Gastrocnemius medialis (tissue), 4 donors: ENCODE data around the gene SLC6A6. TPM values are rescaled to one million over a fixed set of nuclear protein-coding genes. Genes with fewer than 3 reads are reported as not detected.

Experiments
- ATAC-seq, 2 donors: fragments of 150-250 bp; one replicate each; pipeline ENCODE4 v1.9.1; 2016
- DNase-seq, 2 donors: peaks; one replicate each; pipeline ENCODE4 v3.0.0-alpha.2; 2019
- H3K27ac ChIP-seq, 4 donors: fragments of 200-600 bp; sonication (generic); 1 replicate in 1 of 4; 2 replicates in 3 of 4; pipeline ENCODE4 v1.5.1; 2016 to 2018; ENCODE audit warnings: mild to moderate bottlenecking in 2 of 4, moderate library complexity in 1 of 4
- H3K27me3 ChIP-seq, 3 donors: fragments of 200-600 bp; sonication (generic) in 2 of 3; 1 replicate in 1 of 3; 2 replicates in 2 of 3; pipeline versions ENCODE4 v1.5.1 to v1.6.0; 2016 to 2019; ENCODE audit warnings: mild to moderate bottlenecking in 1 of 3, moderate library complexity in 1 of 3
- H3K36me3 ChIP-seq, 2 donors: fragments of 200-600 bp; sonication (generic) in 1 of 2; one replicate each; pipeline ENCODE4 v1.5.1; 2017 to 2018
- H3K4me1 ChIP-seq, 2 donors: fragments of 200-600 bp; sonication (generic) in 1 of 2; one replicate each; pipeline ENCODE4 v1.5.1; 2016 to 2017; ENCODE audit warnings: mild to moderate bottlenecking in 2 of 2
- H3K4me3 ChIP-seq, 4 donors: fragments of 200-600 bp; sonication (generic) in 3 of 4; 1 replicate in 1 of 4; 2 replicates in 3 of 4; pipeline ENCODE4 v1.5.1; 2016 to 2019; ENCODE audit warnings: mild to moderate bottlenecking in 2 of 4
- H3K9me3 ChIP-seq, 3 donors: fragments of 200-600 bp; sonication (generic) in 2 of 3; 1 replicate in 1 of 3; 2 replicates in 2 of 3; pipeline ENCODE4 v1.5.1; 2016 to 2019
- POLR2A ChIP-seq, 2 donors: fragments of 450-650 bp; IDR thresholded peaks; one replicate each; pipeline ENCODE4 v1.6.1; 2017; ENCODE audit warnings: antibody characterized with exemption in 2 of 2, mild to moderate bottlenecking in 2 of 2, moderate library complexity in 2 of 2
- in situ Hi-C, 4 donors: fragments of 200-750 bp; cut with MboI; loops; one replicate each; pipeline versions ENCODE4 v1.15.0 to v1.8.0; 2017; ENCODE audit warnings: low sequenced_read_pairs in 4 of 4
- intact Hi-C: fragments of 100-400 bp; cut with DNase I; formaldehyde crosslinking; loops from one replicate; pipeline ENCODE4 v1.15.1; 2023; ENCODE audit warnings: low total_unique reads
- total RNA-seq, 4 donors: library from RNA; depleted of rRNA; stranded (reverse); fragments of >200 nt; gene quantifications; one replicate each; pipeline versions ENCODE4 v1.1.0 to v1.2.3, GENCODE V29; 2016
- TF ChIP-seq, protein P1 (sequence below), 5 experiments: fragments of 450-650 bp in 3 of 5; fragments of 200-600 bp in 2 of 5; sonication (generic) in 2 of 5; IDR thresholded peaks in 4 of 5; conservative IDR thresholded peaks in 1 of 5; 1 replicate in 4 of 5; 2 replicates in 1 of 5; pipeline ENCODE4 v1.5.1; 2016 to 2019; ENCODE audit warnings: antibody characterized with exemption in 5 of 5, mild to moderate bottlenecking in 3 of 5, moderate library complexity in 3 of 5

The SLC6A6 gene
- total RNA-seq, 4 donors from 2014 or later, result 42.1 to 119 (median 88.7) TPM

DNA sequence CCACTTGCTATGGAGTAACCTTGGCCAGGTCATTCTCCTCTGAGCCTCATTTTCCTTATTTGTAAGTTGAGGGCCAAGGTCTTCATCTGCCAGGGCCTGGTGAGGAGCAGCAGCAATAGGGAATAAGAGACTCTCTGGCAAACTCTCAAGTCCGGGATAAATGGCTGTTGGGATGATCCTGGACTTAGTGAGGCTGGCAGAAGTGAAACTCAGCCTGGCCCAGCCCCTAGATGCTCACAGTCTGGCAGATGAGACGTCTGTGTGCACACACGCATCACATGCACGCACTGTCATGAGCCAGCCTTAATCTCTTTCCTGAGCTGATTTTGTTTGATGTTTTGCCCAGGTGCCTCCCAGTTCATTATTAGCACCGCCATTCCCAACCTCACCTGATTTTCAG lies 26.8 kb downstream of the SLC6A6 start:
- H3K9me3 ChIP-seq, result no peaks in the 10 kb centered on the region
- DNase-seq, result peak; percentile 58 to 85
- H3K27me3 ChIP-seq, result no peaks in the 10 kb centered on the region
- peak; percentile 9 to 14 for ATAC-seq
- TF ChIP-seq POLR2A (IDR thresholded peaks at IDR 0.05), result no peak
- TF ChIP-seq, protein P1, sequence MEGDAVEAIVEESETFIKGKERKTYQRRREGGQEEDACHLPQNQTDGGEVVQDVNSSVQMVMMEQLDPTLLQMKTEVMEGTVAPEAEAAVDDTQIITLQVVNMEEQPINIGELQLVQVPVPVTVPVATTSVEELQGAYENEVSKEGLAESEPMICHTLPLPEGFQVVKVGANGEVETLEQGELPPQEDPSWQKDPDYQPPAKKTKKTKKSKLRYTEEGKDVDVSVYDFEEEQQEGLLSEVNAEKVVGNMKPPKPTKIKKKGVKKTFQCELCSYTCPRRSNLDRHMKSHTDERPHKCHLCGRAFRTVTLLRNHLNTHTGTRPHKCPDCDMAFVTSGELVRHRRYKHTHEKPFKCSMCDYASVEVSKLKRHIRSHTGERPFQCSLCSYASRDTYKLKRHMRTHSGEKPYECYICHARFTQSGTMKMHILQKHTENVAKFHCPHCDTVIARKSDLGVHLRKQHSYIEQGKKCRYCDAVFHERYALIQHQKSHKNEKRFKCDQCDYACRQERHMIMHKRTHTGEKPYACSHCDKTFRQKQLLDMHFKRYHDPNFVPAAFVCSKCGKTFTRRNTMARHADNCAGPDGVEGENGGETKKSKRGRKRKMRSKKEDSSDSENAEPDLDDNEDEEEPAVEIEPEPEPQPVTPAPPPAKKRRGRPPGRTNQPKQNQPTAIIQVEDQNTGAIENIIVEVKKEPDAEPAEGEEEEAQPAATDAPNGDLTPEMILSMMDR (IDR thresholded peaks at IDR 0.05 in 4 of 5, conservative IDR thresholded peaks at IDR 0.05 in 1 of 5), result no peak
- no peak overlapping the region for H3K4me3 ChIP-seq
- intact Hi-C loops (loop anchor here (1.0 kb wide), 1 partner anchor 102 kb away; no protein-coding TSS in a partner anchor), in situ Hi-C loops (no loop called here)
- H3K4me1 ChIP-seq, result peaks cover 86 to 91% of the 10 kb centered on the region in 2 donors
- no peaks in the 10 kb centered on the region for H3K36me3 ChIP-seq
- peak overlapping the region; percentile 74 to 89 (median 87) for H3K27ac ChIP-seq

DNA sequence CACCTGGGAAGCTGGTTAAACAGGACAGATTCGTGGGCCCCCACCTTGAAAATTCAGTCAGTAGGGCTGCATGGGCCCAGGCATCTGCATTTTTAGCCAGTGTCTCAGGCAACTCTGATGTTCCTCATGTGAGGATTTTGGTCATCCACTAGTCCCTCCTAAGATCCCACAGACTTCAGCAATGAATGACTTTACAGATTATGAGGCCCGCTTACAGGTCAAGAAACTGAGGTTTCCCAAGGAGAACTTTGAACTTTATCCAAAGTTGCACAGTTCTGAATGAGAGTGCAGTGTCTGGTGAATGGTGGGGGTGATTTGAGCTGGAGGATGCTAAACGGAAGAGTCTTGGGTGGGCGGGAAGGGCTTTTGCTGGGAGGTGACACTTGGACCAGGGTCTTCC lies 27.2 kb downstream of the SLC6A6 start:
- no peak for ATAC-seq
- Histone ChIP-seq H3K36me3 (no peaks in the 10 kb centered on the region), H3K4me1 (peaks cover 86 to 93% of the 10 kb centered on the region in 2 donors), H3K4me3 (no peak overlapping the region), H3K27me3 (no peaks in the 10 kb centered on the region), H3K27ac (peak overlapping the region; percentile 74 to 89 (median 87)), H3K9me3 (no peaks in the 10 kb centered on the region)
- TF ChIP-seq, protein P1 (IDR thresholded peaks at IDR 0.05 in 4 of 5, conservative IDR thresholded peaks at IDR 0.05 in 1 of 5), result no peak
- no peak for TF ChIP-seq POLR2A (IDR thresholded peaks at IDR 0.05)
- in situ Hi-C loops, result no loop called here
- intact Hi-C loops, result loop anchor here (1.0 to 5.0 kb wide), 3 partner anchors 57 to 102 kb away; no protein-coding TSS in a partner anchor
- no peak for DNase-seq

DNA sequence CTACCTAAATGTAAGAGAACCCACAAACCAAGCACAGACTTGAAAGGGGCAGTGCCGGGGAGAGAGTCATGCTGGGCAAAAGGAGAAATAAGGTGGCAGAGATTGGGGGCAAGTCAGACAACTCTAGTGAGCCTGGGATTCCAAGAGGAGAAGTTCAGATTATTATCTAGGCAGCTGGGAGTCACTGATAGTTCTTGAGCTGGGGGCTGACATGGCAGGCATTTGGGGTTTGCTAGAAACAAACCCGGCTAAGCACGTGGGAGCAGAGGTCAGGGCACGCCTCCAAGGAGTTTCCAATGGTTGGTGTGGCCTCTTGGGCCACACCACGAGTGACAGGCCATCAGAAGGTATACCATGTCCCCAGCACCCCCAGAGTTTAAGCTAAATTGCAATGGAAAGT lies 27.6 kb downstream of the SLC6A6 start:
- ATAC-seq, result no peak
- H3K27ac ChIP-seq, result peak overlapping the region; percentile 74 to 89 (median 87)

DNA sequence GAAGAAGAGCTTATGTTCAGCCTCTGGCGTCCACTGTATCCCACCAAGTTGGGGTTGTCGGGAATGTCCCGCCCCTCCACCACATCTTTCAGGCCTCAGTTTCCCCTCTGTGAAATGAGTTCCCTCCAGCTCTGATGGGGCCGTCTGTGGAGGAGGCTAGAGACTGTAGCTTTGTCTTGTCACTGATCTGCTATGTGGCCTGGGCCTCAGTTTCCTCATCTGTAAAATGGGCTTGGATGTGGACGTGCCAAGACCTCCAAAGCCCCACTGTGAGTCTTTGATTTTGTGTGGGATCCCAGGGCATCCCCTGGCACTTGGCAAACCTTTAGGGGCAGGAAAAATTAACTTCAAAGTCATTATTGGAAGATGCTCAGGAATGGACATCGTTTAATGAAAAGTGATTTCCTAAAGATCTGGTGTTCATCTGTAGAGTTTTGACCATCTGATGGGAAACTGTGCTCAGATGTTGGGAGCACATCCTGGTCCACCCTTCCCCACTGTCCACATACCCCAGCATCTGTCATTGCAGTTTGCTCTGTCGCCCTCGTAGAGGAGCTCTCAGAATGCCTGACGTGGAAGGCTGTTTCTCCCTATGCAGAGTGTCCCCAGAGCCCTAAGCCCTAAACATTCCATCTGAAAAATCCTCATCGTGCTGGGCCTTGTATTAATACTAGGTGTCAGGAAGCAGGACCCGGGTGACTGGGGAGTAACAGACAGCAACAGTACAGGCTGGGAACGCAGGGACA lies 28.5 kb downstream of the SLC6A6 start:
- DNase-seq, result no peak
- in situ Hi-C loops (no loop called here), intact Hi-C loops (loop anchor here (5.0 kb wide), 2 partner anchors 59 to 91 kb away; no protein-coding TSS in a partner anchor)
- no peak for ATAC-seq
- Histone ChIP-seq H3K27me3 (no peaks in the 10 kb centered on the region), H3K9me3 (no peaks in the 10 kb centered on the region), H3K4me3 (no peak overlapping the region), H3K4me1 (peaks cover 86 to 93% of the 10 kb centered on the region in 2 donors), H3K27ac (peak overlapping the region; percentile 74 to 89 (median 87)), H3K36me3 (no peaks in the 10 kb centered on the region)
- TF ChIP-seq, protein P1 (IDR thresholded peaks at IDR 0.05 in 4 of 5, conservative IDR thresholded peaks at IDR 0.05 in 1 of 5), result no peak
- TF ChIP-seq POLR2A (IDR thresholded peaks at IDR 0.05), result no peak

More for the DNA sequence above, 27.6 kb downstream of the SLC6A6 start:
- Histone ChIP-seq H3K4me3 (no peak overlapping the region), H3K4me1 (peaks cover 86 to 91% of the 10 kb centered on the region in 2 donors), H3K9me3 (no peaks in the 10 kb centered on the region), H3K27me3 (no peaks in the 10 kb centered on the region), H3K36me3 (no peaks in the 10 kb centered on the region)
- intact Hi-C loops, result loop anchor here (5.0 kb wide), 2 partner anchors 58 to 92 kb away; no protein-coding TSS in a partner anchor
- in situ Hi-C loops, result no loop called here
- no peak for TF ChIP-seq POLR2A (IDR thresholded peaks at IDR 0.05)
- TF ChIP-seq, protein P1 (IDR thresholded peaks at IDR 0.05 in 4 of 5, conservative IDR thresholded peaks at IDR 0.05 in 1 of 5), result no peak
- DNase-seq, result no peak
